Panc1 (cell line): Measurements from ENCODE around the gene SPRR2E.

ENCODE experiments used
- CTCF ChIP-seq: fragments of 450-650 bp; IDR thresholded peaks from 2 replicates; pipeline ENCODE4 v1.5.1; 2017; ENCODE audit warnings: mild to moderate bottlenecking
- POLR2AphosphoS5 ChIP-seq: IDR thresholded peaks from 2 replicates; pipeline ENCODE4 v1.6.1; 2012; ENCODE audit warnings: mild to moderate bottlenecking, low read depth, low read length, moderate library complexity
- TCF7L2 ChIP-seq: IDR thresholded peaks from 2 replicates; pipeline ENCODE4 v1.6.1; 2011; ENCODE audit warnings: mild to moderate bottlenecking, low read depth, low read length, inconsistent platforms

GRCh38 chr1:153081736-153082135, 12.6 kb downstream of the SPRR2E start:
- TF ChIP-seq CTCF (no peak), POLR2AphosphoS5 (no peak), TCF7L2 (no peak)
